Measurements from ENCODE around the gene UNC119.

DNA sequence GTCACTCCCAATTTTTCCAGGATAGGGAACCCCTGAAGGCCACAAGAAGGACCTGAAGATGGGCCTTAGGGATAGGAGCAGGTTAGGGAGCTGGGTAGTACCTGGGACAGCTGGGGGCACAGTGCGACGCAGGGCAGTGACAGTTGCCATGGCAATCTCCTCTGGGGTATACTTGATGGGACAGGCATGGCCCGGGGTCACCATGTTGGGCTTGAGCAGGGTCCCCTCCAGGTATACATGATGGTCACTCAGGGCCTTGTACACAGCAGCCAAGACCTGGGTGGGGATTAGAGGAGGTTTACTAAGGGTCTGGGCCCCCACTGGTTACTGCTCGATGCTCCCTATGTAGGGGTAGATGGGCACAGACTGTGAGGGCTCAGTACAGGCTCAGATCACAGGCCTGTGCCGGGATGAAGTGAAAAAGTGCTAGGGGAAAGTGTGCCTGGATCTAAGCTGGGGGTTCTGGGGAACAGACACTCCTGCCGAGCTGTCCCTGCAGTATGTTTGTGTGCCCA is 21.6 kb upstream of the UNC119 start:
- TF ChIP-seq, protein P1, sequence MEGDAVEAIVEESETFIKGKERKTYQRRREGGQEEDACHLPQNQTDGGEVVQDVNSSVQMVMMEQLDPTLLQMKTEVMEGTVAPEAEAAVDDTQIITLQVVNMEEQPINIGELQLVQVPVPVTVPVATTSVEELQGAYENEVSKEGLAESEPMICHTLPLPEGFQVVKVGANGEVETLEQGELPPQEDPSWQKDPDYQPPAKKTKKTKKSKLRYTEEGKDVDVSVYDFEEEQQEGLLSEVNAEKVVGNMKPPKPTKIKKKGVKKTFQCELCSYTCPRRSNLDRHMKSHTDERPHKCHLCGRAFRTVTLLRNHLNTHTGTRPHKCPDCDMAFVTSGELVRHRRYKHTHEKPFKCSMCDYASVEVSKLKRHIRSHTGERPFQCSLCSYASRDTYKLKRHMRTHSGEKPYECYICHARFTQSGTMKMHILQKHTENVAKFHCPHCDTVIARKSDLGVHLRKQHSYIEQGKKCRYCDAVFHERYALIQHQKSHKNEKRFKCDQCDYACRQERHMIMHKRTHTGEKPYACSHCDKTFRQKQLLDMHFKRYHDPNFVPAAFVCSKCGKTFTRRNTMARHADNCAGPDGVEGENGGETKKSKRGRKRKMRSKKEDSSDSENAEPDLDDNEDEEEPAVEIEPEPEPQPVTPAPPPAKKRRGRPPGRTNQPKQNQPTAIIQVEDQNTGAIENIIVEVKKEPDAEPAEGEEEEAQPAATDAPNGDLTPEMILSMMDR (conservative IDR thresholded peaks at IDR 0.05; ENCODE audit: low read depth, low read length): no peak
- TF ChIP-seq EZH2 (IDR thresholded peaks at IDR 0.05; ENCODE audit: low read length, unreplicated experiment) (no peak), EZH2phosphoT487 (IDR thresholded peaks at IDR 0.05; ENCODE audit: borderline replicate concordance, low read length) (no peak)
